CD1c-positive myeloid dendritic cell (primary cell): ENCODE results near the gene DLG1.

ENCODE experiments used
- DNase-seq: peaks from one replicate; pipeline ENCODE4 v3.0.0-alpha.2; 2016; ENCODE audit errors: extremely low spot score

The DLG1 gene

DNA sequence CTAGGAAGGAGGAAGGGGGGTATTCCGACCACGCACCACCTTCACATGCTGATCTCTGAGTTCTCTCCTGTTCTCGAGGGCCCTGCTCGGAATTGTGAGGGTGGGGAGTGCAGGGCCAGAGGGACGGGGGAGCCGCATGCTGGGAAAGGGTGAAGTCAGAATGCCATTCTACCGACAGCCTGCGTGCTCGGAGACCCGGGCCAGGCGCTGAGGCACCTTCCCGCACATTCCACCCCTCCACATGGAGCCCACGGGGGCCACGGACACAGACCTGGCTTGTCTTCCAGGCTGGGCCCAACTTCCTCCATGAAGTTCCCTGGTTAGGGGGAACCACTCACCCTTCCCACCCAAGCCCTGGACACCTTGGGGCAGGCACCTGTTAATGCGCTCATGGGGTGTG is 301.1 kb downstream of the DLG1 start:
- no peak for DNase-seq

DNA sequence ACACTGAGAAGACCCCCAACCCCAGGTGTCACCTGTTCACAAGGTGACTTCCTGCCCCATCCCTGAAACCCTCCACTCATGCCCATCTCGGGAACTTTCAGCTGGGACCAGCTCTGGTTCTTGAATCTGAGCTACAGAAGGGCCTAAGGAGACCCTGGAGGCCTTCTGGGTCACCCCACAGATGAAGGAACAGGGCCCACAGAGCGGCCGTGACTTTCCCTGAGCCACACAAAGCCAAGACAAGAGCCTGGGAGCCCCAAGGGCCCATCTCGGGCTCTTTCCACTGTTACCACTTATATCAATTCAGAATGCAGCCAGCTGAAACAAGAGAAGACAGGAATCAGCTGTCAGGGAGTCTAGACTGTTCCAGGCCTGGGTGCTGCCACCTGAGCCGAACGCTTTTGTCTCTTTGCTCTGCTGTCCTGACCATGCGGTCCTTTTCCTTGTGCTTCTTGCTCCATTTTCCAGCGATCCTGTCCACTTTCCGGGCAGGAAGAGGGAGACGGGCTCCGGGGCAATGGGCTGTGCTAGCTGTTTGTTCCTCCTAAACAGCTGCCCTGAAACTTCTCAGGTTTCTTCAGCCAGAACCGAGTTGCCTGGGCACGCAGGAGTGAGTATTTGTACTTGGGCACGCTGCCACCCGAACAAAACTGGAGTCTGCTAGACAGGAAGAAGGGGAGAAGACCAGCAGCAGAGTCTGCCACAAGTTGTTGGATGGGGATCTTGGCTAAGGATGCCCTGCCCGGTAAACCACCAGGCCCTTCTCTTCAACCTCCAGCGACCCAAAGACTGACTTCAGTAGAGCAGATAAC is 301.8 kb downstream of the DLG1 start:
- DNase-seq, result no peak

DNA sequence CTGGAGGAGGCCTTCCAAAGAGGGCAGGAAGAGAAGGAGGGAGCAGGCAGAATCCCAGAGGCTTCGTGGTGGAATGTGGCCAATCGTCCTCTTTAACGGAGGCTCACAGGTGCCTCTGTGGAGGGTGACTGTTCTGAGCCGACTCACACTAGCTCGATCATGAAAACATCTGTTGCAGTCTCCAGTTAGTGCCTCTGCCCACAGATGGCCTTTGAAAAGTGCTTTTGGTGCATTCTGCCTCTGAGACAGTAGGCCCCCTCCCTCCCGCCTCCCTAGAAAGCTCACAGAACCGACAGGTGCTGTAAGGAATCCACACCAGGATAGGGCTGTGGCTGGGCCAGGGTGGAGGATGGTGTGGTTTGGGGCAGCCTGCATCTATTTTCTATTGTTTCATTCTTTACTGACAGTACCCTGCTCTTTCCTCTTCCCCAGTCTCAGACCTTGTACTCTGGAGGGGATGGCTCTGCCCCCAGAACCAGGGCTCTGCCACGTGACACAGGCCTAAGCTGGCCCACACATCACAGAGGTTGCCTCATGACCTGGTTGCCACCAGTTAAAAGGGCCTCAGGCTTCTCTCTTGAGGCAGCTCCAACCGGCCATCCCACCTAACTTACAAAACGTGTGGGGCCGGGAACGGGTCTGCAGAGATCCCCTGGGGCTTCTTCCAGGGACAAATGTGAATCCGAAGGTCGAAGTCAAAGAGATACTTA is 302.6 kb downstream of the DLG1 start:
- no peak for DNase-seq

DNA sequence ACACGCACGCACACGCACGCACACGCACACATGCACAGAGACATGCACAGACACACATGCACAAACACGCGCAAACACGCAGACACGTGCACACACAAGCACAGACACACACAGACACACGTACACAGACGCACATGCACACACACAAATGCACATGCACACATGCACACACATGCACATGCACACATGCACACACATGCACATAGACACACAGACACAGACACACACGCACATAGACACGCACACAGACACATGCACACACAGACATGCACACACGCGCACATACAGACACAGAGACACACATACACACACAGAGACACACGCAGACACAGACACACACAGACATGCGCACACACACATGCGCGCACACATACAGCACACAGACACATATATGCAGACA is 303.4 kb downstream of the DLG1 start:
- no peak for DNase-seq

DNA sequence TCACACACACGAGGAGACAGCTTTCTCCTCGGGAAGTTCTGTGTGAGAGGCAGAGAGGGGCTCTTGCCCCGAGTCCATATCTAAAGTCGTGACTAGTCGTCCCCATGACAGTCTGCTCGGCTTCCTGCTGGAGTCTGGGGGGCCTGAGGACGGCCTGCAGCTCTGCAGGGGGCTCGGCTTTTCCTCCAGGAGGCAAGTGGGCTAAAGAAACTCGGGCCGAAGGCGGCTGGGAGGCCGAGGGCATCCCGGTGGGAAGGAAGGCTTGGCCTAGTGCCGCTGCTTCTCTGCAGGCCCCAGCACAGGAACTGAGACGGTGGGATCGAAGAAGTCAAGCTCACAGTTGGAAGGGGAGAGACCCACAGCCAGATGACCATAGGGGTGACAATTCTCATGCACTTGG is 304.4 kb downstream of the DLG1 start:
- no peak for DNase-seq
